Testis (tissue), 3 donors: ENCODE measurements around the gene ANKRD9. TPM values are rescaled to one million over a fixed set of nuclear protein-coding genes. Genes with fewer than 3 reads are reported as not detected.
A peak's percentile ranks its signal among the peaks of the same experiment; 100 is the strongest.
"Not testable (repeated sequence)": the region's sequence is repeated elsewhere in the genome, so short reads cannot be mapped to it uniquely, and the experiment has no call there.

ENCODE experiments used
- DNase-seq: peaks from one replicate; pipeline ENCODE4 v3.0.0-alpha.2; 2019
- H3K27ac ChIP-seq, 2 donors: fragments of 200-600 bp; sonication (generic); one replicate each; pipeline ENCODE4 v1.5.1; 2019
- H3K27me3 ChIP-seq: fragments of 200-600 bp; sonication (generic); one replicate; pipeline ENCODE4 v1.5.1; 2019
- H3K36me3 ChIP-seq: fragments of 200-600 bp; sonication (generic); one replicate; pipeline ENCODE4 v1.5.1; 2017; ENCODE audit warnings: low read depth; ENCODE audit errors: missing control alignments
- H3K4me1 ChIP-seq: fragments of 200-600 bp; sonication (generic); one replicate; pipeline ENCODE4 v1.5.1; 2019
- H3K4me3 ChIP-seq, 2 donors: fragments of 200-600 bp; sonication (generic); one replicate each; pipeline ENCODE4 v1.5.1; 2017 to 2019
- H3K9me3 ChIP-seq: fragments of 200-600 bp; sonication (generic); one replicate; pipeline ENCODE4 v1.5.1; 2017
- CTCF ChIP-seq, 3 experiments: fragments of 450-650 bp in 2 of 3; fragments of 200-600 bp in 1 of 3; sonication (generic) in 1 of 3; IDR thresholded peaks; one replicate each; pipeline ENCODE4 v1.5.1; 2016 to 2019; ENCODE audit warnings: antibody characterized with exemption in 3 of 3, mild to moderate bottlenecking in 2 of 3, moderate library complexity in 1 of 3
- POLR2A ChIP-seq: fragments of 450-650 bp; IDR thresholded peaks from one replicate; pipeline ENCODE4 v1.6.1; 2017; ENCODE audit warnings: antibody characterized with exemption, mild to moderate bottlenecking, moderate library complexity
- WGBS, 2 donors: methylation state at CpG; one replicate each; pipeline ENCODE4 v1.1.5; 2018; 5-methylcytosine and 5-hydroxymethylcytosine counted together
- intact Hi-C: fragments of 100-400 bp; cut with DNase I; formaldehyde crosslinking; loops from one replicate; pipeline ENCODE4 v1.15.1; 2023; ENCODE audit warnings: low total_unique reads
- polyA plus RNA-seq: library from polyadenylated mRNA; stranded (reverse); fragments of 350-450 nt; fragmentation: Illumina TruSeq; extraction: RNeasy Lipid Tissue Mini Kit (QIAGEN cat#74804); gene quantifications from one replicate; pipeline ENCODE4 v1.2.3, GENCODE V29; 2014; ENCODE audit warnings: low read depth, low replicate concordance; ENCODE audit not compliant: insufficient read depth
- total RNA-seq, 2 donors: library from RNA; depleted of rRNA; stranded (reverse); fragments of >200 nt; gene quantifications; one replicate each; pipeline ENCODE4 v1.2.3, GENCODE V29; 2016

The ANKRD9 gene
- total and polyA plus RNA-seq, 3 donors from 2014 or later, result 21.0 to 153 (median 88.7) TPM

GRCh38 chr14:102554821-102555819 lies 45.5 kb upstream of the ANKRD9 start:
- peak; percentile 51 for DNase-seq
- peak overlapping the region; percentile 39 to 51 for H3K27ac ChIP-seq

GRCh38 chr14:102551995-102552705 lies 42.6 kb upstream of the ANKRD9 start:
- Histone ChIP-seq H3K9me3 (no peaks in the 10 kb centered on the region), H3K27ac (peak overlapping the region in 1 of 2 donors; percentile 19), H3K4me1 (peaks cover 4% of the 10 kb centered on the region), H3K27me3 (no peaks in the 10 kb centered on the region), H3K4me3 (no peak overlapping the region), H3K36me3 (no peaks in the 10 kb centered on the region)
- DNase-seq, result no peak
- intact Hi-C loops, result no loop called here
- 68 to 77% methylated on average over 9 to 14 of the region's 14 CpGs for WGBS, 2 donors
- TF ChIP-seq CTCF (IDR thresholded peaks at IDR 0.05) (no peak), POLR2A (no peak)

More at GRCh38 chr14:102554821-102555819, 45.5 kb upstream of the ANKRD9 start:
- Histone ChIP-seq H3K9me3 (no peaks in the 10 kb centered on the region), H3K4me3 (peak overlapping the region; percentile 57 to 87), H3K36me3 (no peaks in the 10 kb centered on the region), H3K27me3 (no peaks in the 10 kb centered on the region), H3K4me1 (peaks cover 4% of the 10 kb centered on the region)
- intact Hi-C loops, result no loop called here
- 2 to 10% methylated on average over 15 to 57 of the region's 94 CpGs for WGBS, 2 donors
- no peak for TF ChIP-seq CTCF (IDR thresholded peaks at IDR 0.05)
- no peak for TF ChIP-seq POLR2A

DNA sequence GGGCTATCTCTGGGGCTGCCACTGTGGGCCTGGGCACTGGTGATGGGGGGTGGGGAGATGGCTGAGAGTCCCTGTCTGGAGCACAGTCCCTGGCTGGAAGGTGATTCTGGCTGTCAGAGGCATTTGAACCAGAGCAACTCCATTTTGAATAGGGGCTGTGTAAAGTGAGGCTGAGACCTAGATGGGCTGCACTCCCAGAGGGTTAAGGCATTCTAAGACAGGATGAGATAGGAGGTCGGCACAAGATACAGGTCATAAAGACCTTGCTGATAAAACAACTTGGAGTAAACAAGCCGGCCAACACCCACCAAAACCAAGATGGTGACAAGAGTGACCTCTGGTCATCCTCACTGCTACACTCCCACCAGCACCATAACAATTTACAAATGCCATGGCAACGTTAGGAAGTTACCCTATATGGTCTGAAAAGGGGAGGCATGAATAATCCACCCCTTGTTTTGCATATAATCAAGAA lies 41.4 kb upstream of the ANKRD9 start:
- H3K27ac ChIP-seq, H3K36me3 ChIP-seq, H3K4me1 ChIP-seq, H3K4me3 ChIP-seq, intact Hi-C loops, H3K9me3 ChIP-seq, DNase-seq, H3K27me3 ChIP-seq: not testable (repeated sequence)
- WGBS, 2 donors, result 67 to 73% methylated on average over 3 of the region's 3 CpGs

DNA sequence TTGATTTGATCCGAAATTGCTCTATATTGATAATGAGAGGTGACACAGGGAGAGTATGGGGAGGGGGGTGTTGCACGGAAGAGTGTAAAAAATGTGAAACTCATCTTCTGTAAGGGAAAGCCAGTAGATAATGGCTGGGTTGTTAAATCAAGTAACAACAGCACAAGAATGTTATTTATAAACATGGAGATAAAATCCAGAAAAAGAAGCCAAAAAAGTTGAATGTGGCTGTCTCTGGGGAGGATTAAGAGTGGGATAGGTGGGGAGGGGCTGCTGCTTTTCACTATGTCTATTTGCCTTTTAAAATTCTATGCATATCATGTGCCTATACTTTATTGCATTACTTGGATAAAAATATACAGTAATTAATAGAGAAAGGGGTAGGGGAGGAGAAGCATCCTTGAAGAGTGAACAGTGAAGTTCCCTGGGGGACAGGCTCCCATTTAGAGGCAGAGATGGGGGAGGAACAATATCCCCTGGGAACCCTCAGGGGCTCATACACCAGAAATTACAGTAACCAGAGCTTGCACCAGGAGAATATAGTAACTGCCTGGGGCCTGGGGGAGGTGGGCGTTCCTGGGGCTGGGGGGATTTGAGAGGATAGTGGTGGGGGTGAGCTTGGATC lies 39.2 kb upstream of the ANKRD9 start:
- Histone ChIP-seq H3K4me3 (no peak overlapping the region), H3K4me1 (peaks cover 4% of the 10 kb centered on the region), H3K9me3 (no peaks in the 10 kb centered on the region), H3K27ac (no peak overlapping the region), H3K27me3 (no peaks in the 10 kb centered on the region), H3K36me3 (no peaks in the 10 kb centered on the region)
- no peak for DNase-seq
- intact Hi-C loops, result no loop called here
- WGBS, 2 donors, result 52 to 62% methylated on average over 3 of the region's 3 CpGs
- no peak for TF ChIP-seq POLR2A
- TF ChIP-seq CTCF (IDR thresholded peaks at IDR 0.05), result no peak
